Adrenal gland (tissue), 5 donors: Measurements from ENCODE around the gene OSBPL9.

Experiments used
- POLR2A ChIP-seq, 2 donors: fragments of 450-650 bp; IDR thresholded peaks; one replicate each; pipeline ENCODE4 v1.6.1; 2017; ENCODE audit warnings: antibody characterized with exemption in 2 of 2, mild to moderate bottlenecking in 2 of 2, moderate library complexity in 1 of 2
- TF ChIP-seq, protein P1 (sequence below), 6 experiments: fragments of 450-650 bp in 4 of 6; fragments of 200-600 bp in 2 of 6; sonication (generic) in 1 of 6; IDR thresholded peaks; 1 replicate in 5 of 6; 2 replicates in 1 of 6; pipeline versions ENCODE4 v1.5.1 to v1.8.0; 2016 to 2021; ENCODE audit warnings: antibody characterized with exemption in 6 of 6, mild to moderate bottlenecking in 2 of 6, moderate library complexity in 1 of 6
- donor health status: DM: no; HTN: no; CAD: no.

DNA sequence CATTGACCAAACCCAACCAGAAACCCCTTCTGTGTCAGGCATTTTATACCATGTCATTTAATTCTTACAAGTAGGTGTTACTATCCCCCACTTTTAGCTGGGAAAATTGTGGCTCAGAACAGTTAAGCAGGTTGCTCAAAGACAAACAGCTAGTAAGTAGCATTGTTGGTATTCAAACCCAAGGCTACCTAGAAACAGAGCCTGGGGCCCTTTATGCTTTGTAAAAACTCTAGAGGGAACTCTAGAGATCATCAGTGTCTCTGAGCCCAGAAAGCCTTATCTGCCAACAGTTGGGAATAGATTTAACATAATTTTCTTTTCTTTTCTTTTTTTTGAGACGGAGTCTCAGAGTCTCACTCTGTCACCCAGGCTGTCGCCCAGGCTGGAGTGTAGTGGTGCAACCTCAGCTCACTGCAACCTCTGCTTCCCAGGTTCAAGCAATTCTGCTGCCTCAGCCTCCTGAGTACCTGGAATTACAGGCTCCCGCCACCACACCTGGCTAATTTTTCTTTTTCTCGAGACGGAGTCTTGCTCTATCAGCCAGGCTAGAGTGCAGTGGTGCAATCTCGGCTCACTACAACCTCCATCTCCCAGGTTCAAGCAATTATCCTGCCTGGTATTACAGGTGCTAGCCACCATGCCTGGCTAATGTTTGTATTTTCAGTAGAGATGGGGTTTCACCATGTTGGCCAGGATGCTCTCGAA is 48.5 kb upstream of the OSBPL9 start:
- TF ChIP-seq, protein P1, sequence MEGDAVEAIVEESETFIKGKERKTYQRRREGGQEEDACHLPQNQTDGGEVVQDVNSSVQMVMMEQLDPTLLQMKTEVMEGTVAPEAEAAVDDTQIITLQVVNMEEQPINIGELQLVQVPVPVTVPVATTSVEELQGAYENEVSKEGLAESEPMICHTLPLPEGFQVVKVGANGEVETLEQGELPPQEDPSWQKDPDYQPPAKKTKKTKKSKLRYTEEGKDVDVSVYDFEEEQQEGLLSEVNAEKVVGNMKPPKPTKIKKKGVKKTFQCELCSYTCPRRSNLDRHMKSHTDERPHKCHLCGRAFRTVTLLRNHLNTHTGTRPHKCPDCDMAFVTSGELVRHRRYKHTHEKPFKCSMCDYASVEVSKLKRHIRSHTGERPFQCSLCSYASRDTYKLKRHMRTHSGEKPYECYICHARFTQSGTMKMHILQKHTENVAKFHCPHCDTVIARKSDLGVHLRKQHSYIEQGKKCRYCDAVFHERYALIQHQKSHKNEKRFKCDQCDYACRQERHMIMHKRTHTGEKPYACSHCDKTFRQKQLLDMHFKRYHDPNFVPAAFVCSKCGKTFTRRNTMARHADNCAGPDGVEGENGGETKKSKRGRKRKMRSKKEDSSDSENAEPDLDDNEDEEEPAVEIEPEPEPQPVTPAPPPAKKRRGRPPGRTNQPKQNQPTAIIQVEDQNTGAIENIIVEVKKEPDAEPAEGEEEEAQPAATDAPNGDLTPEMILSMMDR (IDR thresholded peaks at IDR 0.05), result no peak
- no peak for TF ChIP-seq POLR2A (IDR thresholded peaks at IDR 0.05)
